HEK293T (cell line): Measurements from ENCODE around the gene CDH13.

Experiments
- CTCF ChIA-PET: fragments of 350-600 bp; formaldehyde crosslinking; extraction: SDS; loops from one replicate; lab custom pipeline; 2021; ENCODE audit warnings: antibody characterized with exemption, inconsistent platforms; lab: Yijun Ruan, JAX
- POLR2A ChIA-PET: fragments of 350-600 bp; formaldehyde crosslinking; extraction: SDS; loops from one replicate; lab custom pipeline; 2020; ENCODE audit warnings: antibody characterized with exemption, inconsistent platforms; lab: Yijun Ruan, JAX
- DNase-seq: peaks from one replicate; pipeline ENCODE4 v3.0.0; 2012; ENCODE audit warnings: mixed read lengths; ENCODE audit errors: extremely low spot score
- ARNT ChIP-seq: fragments of 450-650 bp; IDR thresholded peaks from 2 replicates; pipeline ENCODE4 v1.6.1; 2017; ENCODE audit warnings: mild to moderate bottlenecking
- BHLHE40 ChIP-seq: fragments of 450-650 bp; IDR thresholded peaks from 2 replicates; pipeline ENCODE4 v1.6.1; 2016; ENCODE audit warnings: mild to moderate bottlenecking, moderate library complexity, borderline replicate concordance
- CTBP1 ChIP-seq: fragments of 450-650 bp; IDR thresholded peaks from 2 replicates; pipeline ENCODE4 v1.6.1; 2016; ENCODE audit warnings: borderline replicate concordance
- ELF4 ChIP-seq: fragments of 450-650 bp; IDR thresholded peaks from 2 replicates; pipeline ENCODE4 v1.6.1; 2017; ENCODE audit warnings: antibody characterized with exemption
- FOXA1 ChIP-seq: fragments of 450-650 bp; IDR thresholded peaks from 2 replicates; pipeline ENCODE4 v1.6.1; 2016; ENCODE audit warnings: mild to moderate bottlenecking
- FOXK2 ChIP-seq: fragments of 450-650 bp; IDR thresholded peaks from 2 replicates; pipeline ENCODE4 v1.6.1; 2016; ENCODE audit warnings: mild to moderate bottlenecking
- FOXM1 ChIP-seq: fragments of 450-650 bp; IDR thresholded peaks from 2 replicates; pipeline ENCODE4 v1.6.1; 2017; ENCODE audit warnings: mild to moderate bottlenecking, borderline replicate concordance
- HDGF ChIP-seq: fragments of 450-650 bp; IDR thresholded peaks from 2 replicates; pipeline ENCODE4 v1.6.1; 2017; ENCODE audit warnings: antibody characterized with exemption, borderline replicate concordance
- L3MBTL2 ChIP-seq: fragments of 450-650 bp; conservative IDR thresholded peaks from 2 replicates; pipeline ENCODE4 v1.6.1; 2016; ENCODE audit warnings: mild to moderate bottlenecking
- LEF1 ChIP-seq: fragments of 450-650 bp; IDR thresholded peaks from 2 replicates; pipeline ENCODE4 v1.6.1; 2017; ENCODE audit warnings: mild to moderate bottlenecking, borderline replicate concordance
- NFRKB ChIP-seq: fragments of 450-650 bp; IDR thresholded peaks from 2 replicates; pipeline ENCODE4 v1.6.1; 2016; ENCODE audit warnings: mild to moderate bottlenecking, moderate library complexity
- SP1 ChIP-seq: fragments of 450-650 bp; IDR thresholded peaks from 2 replicates; pipeline ENCODE4 v1.6.1; 2017
- SUZ12 ChIP-seq: fragments of 450-650 bp; IDR thresholded peaks from 2 replicates; pipeline ENCODE4 v1.6.1; 2016; ENCODE audit warnings: mild to moderate bottlenecking
- TARDBP ChIP-seq: fragments of 450-650 bp; IDR thresholded peaks from 2 replicates; pipeline ENCODE4 v1.6.1; 2016
- ZNF384 ChIP-seq: fragments of 450-650 bp; IDR thresholded peaks from 2 replicates; pipeline ENCODE4 v1.6.1; 2016
- TF ChIP-seq, protein P1 (sequence below): fragments of 450-650 bp; IDR thresholded peaks from 2 replicates; pipeline ENCODE4 v1.6.1; 2016

The CDH13 gene

DNA sequence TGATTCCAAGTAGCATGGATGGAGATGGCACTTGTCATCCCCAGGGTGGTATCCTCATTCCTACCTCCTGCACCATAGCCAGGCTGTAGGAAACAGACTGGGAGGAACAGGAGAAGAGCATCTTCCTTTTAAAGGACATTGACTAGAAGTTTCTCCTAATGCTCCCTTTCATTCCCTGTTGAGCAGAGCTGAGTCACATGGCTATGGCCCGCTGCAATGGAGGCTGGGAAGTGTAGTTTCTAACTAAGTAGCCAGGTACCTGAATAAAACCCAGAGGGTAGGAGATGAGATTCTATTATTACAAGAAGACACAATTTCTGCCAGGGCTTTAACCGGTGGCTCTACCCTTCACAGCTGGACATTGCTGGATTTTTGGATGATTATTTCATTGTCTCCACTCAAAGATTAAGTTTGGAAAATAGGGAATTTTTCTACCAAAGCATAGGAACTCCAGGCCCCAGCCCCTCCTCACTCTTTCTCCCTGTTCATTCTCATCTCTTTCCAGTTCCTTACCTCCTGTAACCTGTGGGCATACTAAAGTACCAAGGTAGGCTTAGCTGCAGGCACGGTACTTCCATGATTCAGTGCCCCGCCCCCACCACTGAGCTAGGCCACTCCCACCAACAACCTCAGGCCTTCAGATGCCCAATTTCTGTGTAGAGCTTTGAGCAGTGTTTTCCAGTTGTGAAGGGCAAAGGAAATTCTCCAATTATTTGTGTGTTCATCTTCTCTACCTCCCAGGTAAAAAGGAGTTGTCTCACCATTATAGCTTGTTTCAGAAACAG, 378.3 kb downstream of the CDH13 start:
- CTCF ChIA-PET = interaction anchor here (0.9 kb wide), 1 partner anchor 11 kb away, joined by 3 read pairs; no protein-coding TSS in a partner anchor
- POLR2A ChIA-PET = interaction anchor here (0.6 kb wide), 1 partner anchor 214 kb away, joined by 4 read pairs; no protein-coding TSS in a partner anchor

GRCh38 chr16:83005653-83006160, 378.9 kb downstream of the CDH13 start:
- POLR2A ChIA-PET = interaction anchor here (0.6 kb wide), 1 partner anchor 215 kb away, joined by 4 read pairs; no protein-coding TSS in a partner anchor
- no peak for DNase-seq
- CTCF ChIA-PET = interaction anchor here (0.9 kb wide), 1 partner anchor 11 kb away, joined by 3 read pairs; no protein-coding TSS in a partner anchor
- no peak for TF ChIP-seq SUZ12
- TF ChIP-seq SP1 = no peak
- no peak for TF ChIP-seq CTBP1
- no peak for TF ChIP-seq L3MBTL2
- TF ChIP-seq FOXA1 = no peak

More for the DNA sequence above, 378.3 kb downstream of the CDH13 start:
- no peak for DNase-seq
- TF ChIP-seq SP1 = no peak
- TF ChIP-seq CTBP1 = no peak
- no peak for TF ChIP-seq HDGF
- TF ChIP-seq TARDBP = no peak
- TF ChIP-seq, protein P1, sequence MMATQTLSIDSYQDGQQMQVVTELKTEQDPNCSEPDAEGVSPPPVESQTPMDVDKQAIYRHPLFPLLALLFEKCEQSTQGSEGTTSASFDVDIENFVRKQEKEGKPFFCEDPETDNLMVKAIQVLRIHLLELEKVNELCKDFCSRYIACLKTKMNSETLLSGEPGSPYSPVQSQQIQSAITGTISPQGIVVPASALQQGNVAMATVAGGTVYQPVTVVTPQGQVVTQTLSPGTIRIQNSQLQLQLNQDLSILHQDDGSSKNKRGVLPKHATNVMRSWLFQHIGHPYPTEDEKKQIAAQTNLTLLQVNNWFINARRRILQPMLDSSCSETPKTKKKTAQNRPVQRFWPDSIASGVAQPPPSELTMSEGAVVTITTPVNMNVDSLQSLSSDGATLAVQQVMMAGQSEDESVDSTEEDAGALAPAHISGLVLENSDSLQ = no peak
- TF ChIP-seq FOXK2 = no peak
- no peak for TF ChIP-seq ARNT
- no peak for TF ChIP-seq ELF4
- TF ChIP-seq SUZ12 = no peak
- no peak for TF ChIP-seq NFRKB
- TF ChIP-seq FOXM1 = no peak
- TF ChIP-seq BHLHE40 = no peak
- no peak for TF ChIP-seq LEF1
- no peak for TF ChIP-seq L3MBTL2
- TF ChIP-seq FOXA1 = no peak
- no peak for TF ChIP-seq ZNF384

- TF ChIP-seq ELF4 (no peak), HDGF (no peak), FOXA1 (no peak), NFRKB (no peak), LEF1 (no peak), ZNF384 (no peak), BHLHE40 (no peak), SP1 (no peak), FOXK2 (no peak), SUZ12 (no peak), ARNT (no peak)
- TF ChIP-seq, protein P1 = no peak
- ChIA-PET CTCF (no interaction called here), POLR2A (no interaction called here)
- DNase-seq = no peak
These were observed 384.3 kb downstream of the CDH13 start for GRCh38 chr16:83010776-83011720.

GRCh38 chr16:83011939-83012338, 385.2 kb downstream of the CDH13 start:
- ChIA-PET POLR2A (no interaction called here), CTCF (no interaction called here)
- TF ChIP-seq FOXA1 (no peak), BHLHE40 (no peak), L3MBTL2 (no peak), LEF1 (no peak), ARNT (no peak), FOXK2 (no peak), NFRKB (no peak), ELF4 (no peak)
- no peak for DNase-seq

GRCh38 chr16:83013071-83013470, 386.3 kb downstream of the CDH13 start:
- CTCF ChIA-PET = no interaction called here
- TF ChIP-seq FOXA1 = no peak
- no peak for TF ChIP-seq SP1
- TF ChIP-seq ELF4 = no peak
- TF ChIP-seq SUZ12 = no peak
- no peak for TF ChIP-seq HDGF
- no peak for TF ChIP-seq BHLHE40
- TF ChIP-seq, protein P1 = no peak
- no peak for TF ChIP-seq LEF1
- no peak for TF ChIP-seq L3MBTL2
- TF ChIP-seq NFRKB = no peak
- no peak for TF ChIP-seq CTBP1
- no peak for TF ChIP-seq TARDBP
- TF ChIP-seq ZNF384 = no peak
- TF ChIP-seq FOXM1 = no peak
- TF ChIP-seq ARNT = no peak
- DNase-seq = no peak
- POLR2A ChIA-PET = no interaction called here
